Stimulated activated naive CD8-positive, alpha-beta T cell treated with anti-CD3 and anti-CD28 coated beads, Interleukin-15, Interleukin-2, amounts not matched to agents 100 U/mL and 50 U/mL, for 24 hours (primary cell): ENCODE data around the gene MICALL2.
A peak's percentile ranks its signal among the peaks of the same experiment; 100 is the strongest.

Experiments used
- ATAC-seq: fragments of 150-1000 bp; cut with Tn5 transposase; one replicate; pipeline ENCODE4 v1.10.0; 2021
- DNase-seq: peaks from one replicate; pipeline ENCODE4 v3.0.0; 2021

The MICALL2 gene

DNA sequence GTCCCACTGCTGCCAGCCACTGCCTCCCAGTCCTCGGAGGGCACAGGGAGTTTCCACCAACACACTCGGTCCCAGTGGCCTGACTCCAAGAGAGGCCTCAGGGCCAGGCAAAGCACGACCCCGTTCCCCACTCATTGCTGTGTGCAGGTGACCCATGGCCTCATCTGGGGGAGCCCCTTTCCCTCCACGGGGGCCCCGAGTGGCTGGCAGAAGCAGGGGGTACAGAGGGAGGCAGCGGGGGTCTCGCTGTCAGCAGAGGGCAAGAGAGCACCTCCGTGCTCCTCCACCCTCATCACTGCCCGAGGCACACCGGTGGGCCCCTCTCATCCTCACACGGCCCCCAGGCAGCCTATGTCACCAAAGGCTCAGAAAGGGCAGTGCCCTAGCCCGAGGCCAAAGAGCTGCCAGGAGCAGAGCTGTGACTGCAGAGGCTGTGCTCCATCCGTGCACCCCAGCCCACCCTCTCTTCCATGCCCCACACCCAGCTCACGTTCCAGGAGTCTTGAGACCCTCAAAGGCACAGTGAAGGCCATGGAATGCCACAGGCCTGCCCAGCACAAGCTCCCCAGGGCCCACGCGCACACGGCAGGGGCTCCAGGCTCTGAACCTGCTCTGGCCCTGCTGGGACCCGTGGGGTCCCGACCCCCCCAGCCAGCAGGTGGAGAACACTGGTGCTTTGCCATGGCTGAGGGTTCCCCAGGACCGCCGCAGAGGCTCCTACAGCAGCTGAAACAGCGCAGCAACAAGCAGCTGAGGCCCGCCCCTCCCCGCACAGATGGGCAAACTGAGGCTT is 25.9 kb downstream of the MICALL2 start:
- ATAC-seq, result no peak
- no peak for DNase-seq

DNA sequence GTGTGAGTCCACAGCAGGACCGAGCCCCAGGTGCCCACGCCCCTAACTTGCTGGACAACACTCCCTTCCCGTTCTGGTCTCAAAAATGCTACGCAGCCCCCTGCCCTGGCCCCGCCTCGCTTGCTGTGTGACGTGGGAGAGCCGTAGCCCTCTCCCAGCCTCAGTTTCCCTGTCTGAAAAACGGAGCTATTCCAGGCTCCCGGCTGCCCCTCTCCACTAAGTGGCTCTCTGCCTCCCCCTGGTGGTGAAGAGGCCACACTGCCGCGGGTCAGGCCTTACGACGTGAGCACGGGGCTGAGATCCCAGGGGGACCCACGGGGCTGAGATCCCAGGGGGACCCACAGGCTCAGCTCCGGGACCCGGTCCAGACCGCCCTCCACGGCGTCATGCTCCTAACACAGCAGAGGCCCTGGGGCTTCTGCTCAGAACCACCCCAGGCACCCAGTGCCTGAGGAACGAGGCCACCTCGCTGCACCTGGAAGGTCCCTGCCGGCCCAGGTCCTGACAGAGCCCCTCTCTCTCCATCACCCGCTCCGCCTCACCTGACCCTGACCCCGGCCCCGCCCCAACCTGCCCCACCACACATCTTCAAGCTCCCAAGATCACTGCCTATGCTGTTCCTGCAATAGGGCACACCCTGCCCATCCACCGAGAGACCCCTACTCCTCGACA is 26.7 kb downstream of the MICALL2 start:
- DNase-seq, result peak; percentile 89
- no peak for ATAC-seq

DNA sequence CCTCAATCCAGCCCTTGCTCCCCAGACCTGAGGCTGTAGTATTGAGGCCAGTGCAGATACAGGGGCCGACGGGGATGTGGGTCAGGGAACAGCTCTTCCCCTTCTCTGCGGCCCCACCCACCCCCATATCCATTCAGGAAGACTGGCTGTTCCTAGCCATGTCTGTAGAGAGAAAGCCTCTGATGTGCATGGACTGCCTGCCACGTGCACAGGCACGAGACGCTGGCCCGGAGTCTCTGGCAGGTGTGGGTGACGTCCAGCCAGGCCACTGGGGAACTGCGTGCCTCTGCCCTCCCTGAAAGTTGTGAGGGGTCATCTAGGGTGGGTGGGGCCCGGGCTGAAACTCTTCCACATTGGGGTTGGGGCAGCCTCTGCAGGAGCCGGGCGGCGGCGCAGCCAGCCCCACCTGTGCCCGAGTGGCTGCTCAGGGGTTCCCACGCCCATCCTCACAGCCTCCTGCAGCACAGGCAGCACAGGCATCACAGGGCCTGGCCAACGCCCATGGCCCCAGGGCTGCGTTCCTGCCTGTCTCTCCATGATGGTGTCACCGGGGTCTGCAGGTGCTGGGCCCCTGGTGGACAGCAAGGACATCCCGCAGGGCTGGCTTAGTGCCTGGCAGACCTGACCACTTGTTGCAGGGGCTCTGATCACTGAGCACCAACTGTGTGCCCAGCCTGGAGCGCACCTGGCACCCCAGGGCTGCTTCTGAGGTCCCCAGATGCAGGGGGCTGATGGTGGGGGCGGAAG is 27.5 kb downstream of the MICALL2 start:
- ATAC-seq (no peak), DNase-seq (no peak)

DNA sequence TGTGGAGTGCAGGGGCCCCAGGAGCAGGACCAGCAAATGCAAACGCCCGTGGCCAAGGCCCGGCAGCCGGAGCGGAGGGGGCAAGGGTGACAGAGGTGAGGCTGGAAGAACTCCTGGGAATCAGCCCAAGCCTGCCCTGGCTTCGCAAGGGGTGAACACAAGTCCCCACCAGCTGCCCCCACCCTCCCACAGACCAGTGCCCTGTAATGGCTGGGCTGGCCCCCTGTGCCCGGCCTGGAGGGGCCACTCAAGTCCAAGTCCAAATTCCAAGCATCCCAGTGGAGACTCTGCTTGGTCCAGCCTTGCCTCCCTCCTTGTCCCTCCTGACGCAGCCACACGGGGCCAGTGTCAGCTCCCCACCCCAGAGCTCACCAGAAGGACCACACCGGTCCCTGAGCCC is 28.0 kb downstream of the MICALL2 start:
- ATAC-seq, result no peak
- no peak for DNase-seq

DNA sequence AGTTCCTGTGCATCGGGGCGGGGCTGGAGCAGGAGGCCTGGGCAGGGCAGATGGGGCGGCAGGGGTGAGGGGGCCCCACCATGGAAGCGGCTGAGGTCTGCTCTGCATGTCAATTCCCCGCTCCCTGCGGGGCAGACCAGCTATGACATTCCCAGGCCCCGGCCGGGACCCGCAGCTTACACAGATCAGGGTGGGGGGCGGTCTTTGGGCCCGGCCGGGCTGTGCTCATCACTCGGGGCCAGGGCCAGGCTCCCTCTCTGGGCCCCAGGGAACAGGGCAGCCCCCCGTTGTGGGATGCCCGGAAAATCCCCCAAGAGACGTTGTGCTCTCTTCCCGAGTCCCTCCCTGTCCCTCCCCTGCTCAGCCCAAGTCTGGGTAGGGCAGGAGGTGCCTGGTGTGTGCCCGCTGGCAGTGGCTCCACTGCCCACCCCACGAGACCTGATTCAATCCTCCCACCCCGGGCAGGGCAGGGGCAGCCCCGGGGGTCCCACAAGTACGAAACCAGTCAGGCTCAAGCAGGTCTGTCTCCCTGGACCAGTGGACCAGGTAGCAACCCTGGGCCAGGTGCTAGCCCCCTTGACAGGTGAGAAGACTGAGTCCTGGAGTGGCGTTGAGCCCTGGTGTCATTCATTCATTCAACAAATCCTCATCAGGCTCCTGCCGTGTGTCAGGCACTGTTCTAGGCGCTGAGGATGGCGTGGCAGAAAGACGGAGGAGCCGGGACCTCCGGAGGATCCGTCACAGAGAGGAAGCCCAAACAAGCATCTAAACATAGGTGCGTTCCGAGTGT is 29.0 kb downstream of the MICALL2 start:
- no peak for ATAC-seq
- DNase-seq, result no peak

DNA sequence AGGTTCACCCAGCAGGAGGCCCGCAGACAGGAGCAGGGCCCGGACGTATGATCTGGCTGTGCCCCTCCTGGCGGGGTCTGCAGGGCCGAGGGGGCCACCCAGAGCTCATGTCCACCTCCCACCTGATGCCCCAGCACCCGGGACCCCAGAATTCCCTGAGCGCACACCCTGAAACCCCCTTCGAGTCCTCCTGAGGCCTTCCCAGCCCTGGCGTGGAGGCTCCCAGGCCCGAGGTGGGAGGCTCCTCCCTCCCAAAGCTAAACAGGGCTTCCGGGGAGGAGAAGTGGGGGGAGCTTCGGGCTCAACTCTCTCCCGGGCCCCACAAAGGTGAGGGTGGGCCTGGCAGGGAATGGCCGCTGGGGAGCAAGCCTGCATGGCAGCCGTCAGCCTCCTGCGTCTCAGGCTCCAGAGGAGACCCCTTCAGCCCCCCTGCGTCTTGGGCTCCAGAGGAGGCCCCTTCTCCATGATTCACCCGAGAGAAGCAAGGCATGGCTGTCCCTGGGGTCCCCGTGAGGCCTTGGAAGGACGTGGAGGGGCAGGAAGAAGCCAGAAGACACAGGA is 30.2 kb downstream of the MICALL2 start:
- no peak for ATAC-seq
- no peak for DNase-seq

DNA sequence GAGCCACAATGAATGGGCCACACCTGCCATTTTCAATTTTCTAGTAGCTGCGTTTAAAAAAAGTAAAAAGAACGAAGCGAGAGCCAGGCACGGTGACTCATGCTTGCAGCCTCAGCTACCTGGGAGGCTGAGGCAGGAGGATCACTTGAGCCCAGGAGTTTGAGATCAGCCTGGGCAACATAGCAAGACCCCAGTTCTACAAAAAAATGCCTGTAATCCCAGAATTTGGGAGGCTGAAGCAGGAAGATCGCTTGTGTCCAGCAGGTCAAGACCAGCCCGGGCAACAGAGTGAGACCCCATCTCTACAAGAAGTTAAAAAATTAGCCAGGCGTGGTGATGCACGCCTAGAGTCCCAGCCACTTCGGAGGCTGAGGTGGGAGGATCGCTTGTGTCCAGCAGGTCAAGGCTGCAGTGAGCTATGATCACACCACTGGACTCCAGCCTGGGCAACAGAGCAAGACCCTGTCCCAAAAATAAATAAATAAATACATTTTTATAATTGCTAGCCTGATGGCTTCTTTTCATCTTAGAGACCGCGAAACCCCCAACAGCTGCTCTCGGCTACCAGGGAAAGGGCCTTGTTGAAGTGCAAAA is 32.1 kb downstream of the MICALL2 start:
- DNase-seq (no peak), ATAC-seq (no peak)

DNA sequence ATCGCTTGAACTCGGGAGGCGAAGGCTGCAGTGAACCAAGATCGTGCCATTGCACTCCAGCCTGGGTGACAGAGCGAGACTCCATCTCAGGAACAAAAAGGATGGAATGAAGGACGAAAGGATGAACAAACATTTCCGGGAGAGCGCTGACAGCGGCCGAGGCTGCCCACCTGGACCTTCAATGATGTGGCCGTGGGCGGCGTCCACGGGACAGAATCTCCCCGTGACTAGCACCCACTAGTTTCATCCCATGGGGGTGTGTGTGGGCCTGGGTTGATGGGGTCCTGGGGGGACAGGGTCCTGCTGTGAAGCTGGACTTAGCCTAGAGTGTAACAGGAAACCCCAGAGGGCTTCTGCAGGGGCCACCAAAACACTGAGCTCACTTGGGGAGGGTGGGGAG is 32.8 kb downstream of the MICALL2 start:
- ATAC-seq (no peak), DNase-seq (no peak)

DNA sequence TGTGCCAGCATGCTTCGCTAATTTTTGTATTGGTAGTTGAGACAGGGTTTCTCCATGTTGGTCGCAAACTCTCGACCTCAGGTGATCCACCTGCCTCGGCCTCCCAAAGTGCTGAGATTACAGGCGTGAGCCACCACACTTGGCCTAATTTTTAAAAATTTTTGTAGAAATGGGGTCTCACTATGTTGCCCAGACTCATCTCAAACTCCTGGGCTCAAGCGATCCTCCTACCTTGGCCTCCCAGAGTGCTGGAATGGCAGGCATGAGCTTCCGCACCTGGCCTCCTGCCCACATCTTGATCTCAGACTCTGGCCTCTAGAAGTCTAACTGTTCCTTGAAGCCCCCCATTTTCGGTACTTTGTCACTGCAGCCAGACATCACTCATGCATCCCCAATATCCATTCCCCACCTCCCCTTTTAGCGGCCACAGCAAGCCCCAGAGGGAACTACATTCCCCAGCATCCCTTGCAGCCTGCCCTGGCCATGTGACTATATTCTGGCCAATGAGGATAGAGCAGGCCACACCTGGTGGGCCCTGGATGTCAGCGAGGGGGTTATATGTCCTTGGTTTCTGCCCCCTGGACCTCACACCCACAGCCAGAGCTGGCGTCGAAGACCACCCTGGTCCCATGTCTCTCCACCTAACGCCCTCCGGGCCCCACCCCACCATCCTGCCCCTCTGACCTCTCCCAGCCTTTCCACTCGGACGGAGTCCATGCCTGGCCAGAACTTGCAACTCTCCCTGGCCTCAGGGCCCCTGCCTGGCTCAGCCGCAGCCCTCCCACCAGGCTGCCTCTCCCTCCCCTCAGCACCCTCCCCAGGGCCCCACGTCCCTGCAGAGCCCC is 33.8 kb downstream of the MICALL2 start:
- DNase-seq, result no peak
- no peak for ATAC-seq

DNA sequence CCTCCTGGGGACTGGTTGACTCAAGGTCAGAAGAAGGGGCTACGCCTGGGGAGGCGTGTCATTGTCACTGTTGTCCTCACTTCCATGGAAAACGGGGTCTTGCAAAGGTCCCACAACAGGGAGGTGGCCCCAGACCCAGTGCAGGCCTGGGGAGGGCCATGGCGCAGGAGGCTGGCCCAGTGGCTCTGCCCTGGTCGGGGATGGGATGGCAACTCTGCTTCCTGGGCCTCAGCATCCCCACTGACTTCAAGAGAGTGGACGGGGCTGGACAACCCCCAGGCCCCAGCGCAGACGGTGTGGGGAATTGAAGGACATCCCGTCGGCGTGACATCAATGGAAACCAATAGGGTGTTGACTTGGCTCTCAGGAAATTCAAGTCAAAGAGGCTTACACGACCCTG is 35.2 kb downstream of the MICALL2 start:
- no peak for DNase-seq
- peak; percentile 11 for ATAC-seq

DNA sequence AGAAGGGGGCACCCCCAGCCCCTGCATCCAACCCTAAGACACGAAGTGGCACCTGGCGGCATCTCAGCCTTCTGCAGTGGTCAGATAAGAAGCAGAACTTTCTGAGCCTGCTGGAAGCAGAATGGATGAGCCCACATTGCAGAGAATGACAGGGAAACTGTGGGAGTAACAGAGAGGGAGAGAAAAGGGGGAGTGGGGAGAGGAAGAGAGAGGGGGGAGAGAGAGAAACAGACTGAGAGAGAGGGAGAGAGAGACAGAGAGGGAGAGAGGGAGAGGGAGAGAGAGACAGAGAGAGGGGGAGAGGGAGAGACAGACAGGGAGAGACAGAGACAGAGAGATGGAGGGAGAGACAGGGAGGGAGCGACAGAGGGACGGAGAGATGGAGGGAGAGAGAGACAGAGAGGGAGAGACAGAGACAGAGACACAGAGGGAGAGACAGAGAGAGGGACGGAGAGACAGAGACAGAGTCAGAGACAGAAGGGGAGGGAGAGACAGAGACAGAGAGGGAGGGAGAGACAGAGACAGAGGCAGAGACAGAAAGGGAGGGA is 35.9 kb downstream of the MICALL2 start:
- no peak for ATAC-seq
- DNase-seq, result no peak

DNA sequence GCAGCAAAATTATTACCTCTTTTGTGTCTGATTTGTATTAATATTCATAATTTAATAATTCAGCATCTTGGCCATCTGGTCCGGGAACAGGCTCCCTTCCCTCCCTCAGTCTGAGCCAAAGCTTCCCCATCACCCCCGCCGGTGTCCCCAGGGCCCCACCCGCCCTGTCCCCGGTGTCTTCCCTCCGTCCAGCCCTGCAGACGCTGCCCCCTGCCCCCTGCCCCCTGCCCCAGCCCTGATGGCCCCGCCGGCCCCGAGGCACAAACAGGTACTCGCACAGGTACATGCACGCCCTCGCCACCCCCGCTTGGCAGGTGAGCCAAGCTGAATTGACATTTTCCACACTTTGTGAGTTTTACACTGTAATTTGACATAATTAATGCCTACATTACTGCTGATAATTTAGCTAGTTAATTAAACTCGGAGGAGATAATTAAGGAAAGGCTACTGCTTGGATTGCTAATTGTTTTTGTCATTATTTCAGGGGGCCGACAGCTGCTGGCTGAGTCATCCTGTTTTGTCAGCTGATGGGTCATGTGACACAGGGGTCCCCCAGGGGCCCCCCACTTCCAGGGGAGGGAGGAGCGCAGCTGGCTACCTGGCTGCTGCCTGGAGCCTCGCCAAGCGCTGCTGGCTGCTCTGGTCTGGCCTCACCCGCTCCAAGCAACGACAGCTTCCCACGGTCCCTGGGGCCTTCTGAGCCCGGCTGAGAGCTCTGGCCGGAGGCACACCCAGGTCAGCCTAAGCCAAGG is 36.6 kb downstream of the MICALL2 start:
- DNase-seq, result no peak
- ATAC-seq, result no peak

DNA sequence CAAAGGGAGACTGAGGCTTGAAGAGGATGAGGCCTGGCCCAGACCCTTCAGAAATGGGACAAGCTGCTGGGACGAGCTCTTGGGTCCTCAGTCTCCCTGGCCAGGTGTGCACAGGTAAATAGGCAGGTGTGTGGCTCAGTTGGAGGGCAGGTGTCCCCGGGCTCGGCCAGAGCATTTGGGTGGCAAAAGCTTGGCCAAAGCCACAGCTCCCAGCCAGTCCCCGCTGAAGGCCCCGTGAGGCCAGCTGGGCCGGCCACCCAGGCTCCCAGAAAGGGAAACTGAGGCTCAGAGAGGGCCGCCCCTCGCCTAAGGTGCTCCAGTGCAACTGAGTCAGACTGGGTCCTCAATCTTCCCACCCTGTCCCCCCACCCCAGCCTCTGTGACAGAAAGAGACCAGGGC is 37.3 kb downstream of the MICALL2 start:
- no peak for ATAC-seq
- no peak for DNase-seq

DNA sequence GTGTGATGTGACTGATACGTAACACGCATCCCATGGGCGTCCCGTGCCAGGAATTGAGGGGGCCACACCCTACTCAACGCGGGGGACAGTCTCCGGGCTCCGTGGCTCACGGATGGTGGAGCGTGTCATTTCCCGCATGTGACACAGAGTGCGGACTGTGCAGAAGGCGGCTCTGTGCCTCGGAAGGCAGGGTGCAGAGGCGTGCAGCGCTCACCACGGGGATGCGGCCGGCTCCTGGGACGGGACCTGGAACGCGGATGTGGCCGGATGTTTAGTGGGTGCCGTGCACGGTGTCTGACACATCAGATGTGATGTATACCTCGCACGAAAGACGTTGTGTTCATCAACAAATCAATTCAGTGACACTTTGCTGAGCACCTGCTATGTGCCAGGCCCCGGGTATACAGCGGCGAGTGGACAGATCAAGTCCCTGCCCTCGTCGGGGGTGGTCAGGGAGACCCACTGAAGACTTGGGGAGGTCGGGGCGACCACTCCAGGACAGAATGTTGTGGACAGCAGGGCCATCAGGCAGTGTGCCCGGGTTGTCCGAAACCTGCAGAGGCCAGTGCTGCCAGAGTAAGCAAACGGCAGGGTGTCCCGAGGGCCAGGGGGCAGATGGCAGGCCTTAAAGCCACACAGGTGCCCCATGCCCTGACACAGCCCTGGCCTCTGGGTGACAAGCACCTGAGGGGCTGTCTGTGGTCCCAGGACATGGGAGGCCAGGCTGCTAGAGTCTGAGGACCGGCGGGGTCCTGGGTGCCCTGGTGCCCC is 38.1 kb downstream of the MICALL2 start:
- no peak for ATAC-seq

DNA sequence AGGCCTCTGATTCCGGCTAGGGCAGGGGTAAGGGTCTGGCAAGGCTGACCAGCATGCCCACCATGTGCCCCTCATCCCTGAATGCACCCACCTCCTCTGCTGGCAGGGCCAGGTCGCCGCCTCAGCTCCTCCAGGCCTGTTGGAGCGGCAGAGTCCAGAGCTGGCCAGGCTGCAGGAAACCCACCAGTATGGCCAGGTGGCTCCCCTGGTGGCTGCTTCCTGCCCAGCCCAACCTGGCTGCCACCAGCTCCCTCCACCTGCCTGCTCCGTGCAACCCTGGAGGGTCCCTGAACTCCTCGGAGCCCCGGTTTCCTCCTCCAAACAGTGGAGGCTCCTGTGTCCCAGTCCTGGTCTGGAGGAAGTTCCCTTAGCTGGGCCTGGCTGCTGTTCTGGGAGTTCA is 39.6 kb downstream of the MICALL2 start:
- ATAC-seq, result no peak
- no peak for DNase-seq

More for the DNA sequence above, 38.1 kb downstream of the MICALL2 start:
- DNase-seq, result no peak

DNA sequence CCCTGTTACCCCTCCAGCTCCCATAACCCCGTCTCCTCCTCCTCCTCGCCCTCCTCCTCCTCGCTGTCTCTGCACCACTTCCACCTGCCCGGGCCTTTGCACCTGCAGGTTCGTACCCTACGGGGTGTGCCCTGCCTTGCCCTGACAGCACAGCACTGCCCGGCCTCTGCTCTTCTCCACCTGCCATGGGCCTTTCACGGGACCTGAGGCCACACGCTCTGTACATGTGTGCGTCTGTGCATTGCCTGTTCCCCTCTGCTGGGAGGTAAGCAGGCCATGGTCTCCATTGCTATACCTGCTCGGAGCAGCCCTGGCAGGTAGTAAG is 40.0 kb downstream of the MICALL2 start:
- DNase-seq (no peak), ATAC-seq (no peak)

DNA sequence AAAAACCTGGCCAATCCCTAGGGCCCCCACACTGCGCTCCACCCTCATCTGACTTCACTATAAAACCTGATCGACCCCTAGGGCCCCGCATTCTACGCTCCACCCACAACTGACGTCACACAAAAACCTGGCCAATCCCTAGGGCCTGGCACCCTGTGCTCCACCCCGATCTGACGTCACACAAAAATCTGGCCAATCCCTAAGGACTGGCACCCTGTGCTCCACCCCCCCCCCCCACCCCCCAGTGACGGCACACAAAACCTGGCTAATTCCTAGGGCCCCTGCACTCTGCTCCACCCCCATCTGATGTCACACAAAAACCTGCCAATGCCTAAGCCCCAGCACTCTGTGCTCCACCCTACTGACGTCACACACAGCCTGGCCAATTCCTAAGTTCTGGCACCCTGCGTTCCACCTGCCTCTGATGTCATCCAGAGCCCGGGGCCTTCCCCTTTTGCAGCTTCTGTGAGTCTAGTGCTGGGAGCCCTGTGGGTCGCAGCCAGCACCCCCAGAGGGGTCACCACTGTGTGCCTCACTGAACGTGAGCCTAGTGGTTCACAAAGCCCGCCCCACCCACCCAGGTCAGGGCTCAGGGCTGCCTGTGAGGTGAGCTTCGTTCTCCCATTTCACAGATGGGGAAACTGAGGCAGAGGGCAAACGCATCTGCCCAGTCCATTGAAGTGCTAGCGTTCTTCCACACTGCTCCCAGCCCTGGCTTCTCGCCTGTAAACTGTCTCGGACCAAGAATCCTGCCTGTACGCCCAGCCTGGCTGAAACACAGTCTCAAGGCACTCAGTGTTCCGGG is 40.6 kb downstream of the MICALL2 start:
- DNase-seq (no peak), ATAC-seq (no peak)

DNA sequence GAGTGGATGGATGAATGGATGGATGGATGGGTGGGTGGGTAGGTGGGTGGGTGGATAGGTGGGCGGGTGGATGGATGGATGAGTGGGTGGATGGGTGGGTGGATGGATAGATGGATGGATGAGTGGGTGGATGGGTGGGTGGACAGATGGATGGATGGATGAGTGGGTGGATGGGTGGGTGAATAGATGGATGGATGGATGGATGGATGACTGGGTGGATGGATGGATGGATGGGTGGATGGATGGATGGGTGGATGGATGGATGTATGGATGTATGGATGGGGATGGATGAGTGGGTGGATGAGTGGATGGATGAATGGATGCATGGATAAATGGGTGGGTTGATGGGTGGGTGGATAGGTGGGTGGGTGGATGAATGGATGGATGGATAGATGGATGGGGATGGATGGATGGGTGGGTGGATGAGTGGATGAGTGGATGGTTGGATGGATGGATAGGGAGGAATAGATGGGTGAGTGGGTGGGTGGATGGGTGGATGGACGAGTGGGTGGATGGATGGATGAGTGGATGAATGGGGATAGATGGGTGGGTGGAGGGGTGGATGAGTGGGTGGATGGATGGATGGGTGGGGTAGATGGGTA is 43.8 kb downstream of the MICALL2 start:
- no peak for DNase-seq
- no peak for ATAC-seq
